Nucleus accumbens (tissue), 56 donors: ENCODE data around the gene ZBTB4.
A peak's percentile ranks its signal among the peaks of the same experiment; 100 is the strongest.

Experiments used
- DNase-seq, 56 donors: peaks; one replicate each; lab custom pipeline; 2025; lab: John Stamatoyannopoulos, UW

The ZBTB4 gene

GRCh38 chr17:7426203-7426863, 53.1 kb downstream of the ZBTB4 start:
- no peak for DNase-seq

- no peak for DNase-seq
These were observed 53.7 kb downstream of the ZBTB4 start for GRCh38 chr17:7425756-7426155.

GRCh38 chr17:7425316-7425715, 54.1 kb downstream of the ZBTB4 start, which contains the start of gene SPEM2:
SPEM2 (plus strand) TSS chr17:7425616; CDS start chr17:7425689, 73 bp downstream.
- no peak for DNase-seq

- DNase-seq: no peak
These were observed 55.8 kb downstream of the ZBTB4 start for GRCh38 chr17:7423679-7424078.

- DNase-seq: no peak
These were observed 58.2 kb downstream of the ZBTB4 start for GRCh38 chr17:7421186-7421585.

GRCh38 chr17:7419819-7420610, 59.4 kb downstream of the ZBTB4 start, which contains the start of gene SPEM1:
SPEM1 (plus strand) TSS chr17:7420324; CDS start chr17:7420385, 61 bp downstream.
- DNase-seq: no peak

- DNase-seq: no peak
These were observed 60.8 kb downstream of the ZBTB4 start for GRCh38 chr17:7418472-7419152.

GRCh38 chr17:7417056-7417655, 62.3 kb downstream of the ZBTB4 start:
- DNase-seq: no peak

- DNase-seq: no peak
These were observed 63.1 kb downstream of the ZBTB4 start for GRCh38 chr17:7416323-7416722.

- DNase-seq: no peak
These were observed 63.6 kb downstream of the ZBTB4 start for GRCh38 chr17:7415784-7416183.

- DNase-seq: no peak
These were observed 64.6 kb downstream of the ZBTB4 start for GRCh38 chr17:7414837-7415236.

- no peak for DNase-seq
These were observed 66.0 kb downstream of the ZBTB4 start for GRCh38 chr17:7413346-7413985.

- no peak for DNase-seq
These were observed 68.0 kb downstream of the ZBTB4 start for GRCh38 chr17:7411427-7411750.

- DNase-seq: peak in 8 of 56 donors; percentile 5 to 46 (median 16)
These were observed 68.6 kb downstream of the ZBTB4 start for GRCh38 chr17:7410634-7411426.

GRCh38 chr17:7409716-7410115, 69.7 kb downstream of the ZBTB4 start:
- DNase-seq: no peak
